DMS79 (cell line): ENCODE results near the gene SIRPB1.
"Not testable (repeated sequence)": the region's sequence is repeated elsewhere in the genome, so short reads cannot be mapped to it uniquely, and the experiment has no call there.

Experiments used
- DNase-seq: peaks from one replicate; lab custom pipeline; 2025; lab: John Stamatoyannopoulos, UW

SIRPB1 gene

GRCh38 chr20:1588533-1589460 is 31.0 kb downstream of the SIRPB1 start:
- no peak for DNase-seq

- no peak for DNase-seq
These were observed 31.9 kb downstream of the SIRPB1 start for GRCh38 chr20:1587781-1588532.

GRCh38 chr20:1579488-1579887 is 40.3 kb downstream of the SIRPB1 start:
- no peak for DNase-seq

- no peak for DNase-seq
These were observed 41.9 kb downstream of the SIRPB1 start for GRCh38 chr20:1577906-1578305.

- not testable (repeated sequence) for DNase-seq
These were observed 42.5 kb downstream of the SIRPB1 start for GRCh38 chr20:1577313-1577712.

GRCh38 chr20:1576641-1577040 is 43.2 kb downstream of the SIRPB1 start:
- no peak for DNase-seq

GRCh38 chr20:1576003-1576402 is 43.8 kb downstream of the SIRPB1 start:
- not testable (repeated sequence) for DNase-seq

- not testable (repeated sequence) for DNase-seq
These were observed 48.2 kb downstream of the SIRPB1 start for GRCh38 chr20:1571583-1571982.
